SH-SY5Y (cell line): ENCODE data around the gene ARHGAP1.

Source experiments
- GATA2 ChIP-seq: IDR thresholded peaks from 2 replicates; pipeline ENCODE4 v1.6.1; 2011; ENCODE audit warnings: mild to moderate bottlenecking, low read depth, low read length
- GATA3 ChIP-seq: IDR thresholded peaks from 2 replicates; pipeline ENCODE4 v1.6.1; 2011; ENCODE audit warnings: low read depth, mild to moderate bottlenecking, low read length, moderate library complexity

GRCh38 chr11:46741600-46742484 is 41.4 kb upstream of the ARHGAP1 start:
- TF ChIP-seq GATA3 = no peak
- no peak for TF ChIP-seq GATA2
